DND-41 (cell line): Measurements from ENCODE around the gene AUTS2.

Experiments used
- CTCF ChIP-seq: IDR thresholded peaks from 2 replicates; pipeline ENCODE4 v1.5.1; 2012; ENCODE audit warnings: borderline replicate concordance, low read length, moderate library complexity, mild to moderate bottlenecking; ENCODE audit not compliant: poor library complexity, severe bottlenecking; ENCODE audit errors: extremely low read depth
- EZH2 ChIP-seq: IDR thresholded peaks from 3 replicates; pipeline ENCODE4 v1.6.1; 2012; ENCODE audit warnings: borderline replicate concordance, low read depth, mild to moderate bottlenecking, moderate library complexity, low read length, inconsistent platforms; ENCODE audit not compliant: severe bottlenecking

- TF ChIP-seq CTCF (no peak), EZH2 (no peak)
These were observed 1019.8 kb downstream of the AUTS2 start for GRCh38 chr7:70618020-70618551.
